Dermis blood vessel endothelial cell (primary cell): ENCODE data around the gene UHRF1. TPM values are rescaled to one million over a fixed set of nuclear protein-coding genes. Genes with fewer than 3 reads are reported as not detected.
"Not testable (repeated sequence)": the region's sequence is repeated elsewhere in the genome, so short reads cannot be mapped to it uniquely, and the experiment has no call there.

Experiments
- DNase-seq: peaks from one replicate; pipeline ENCODE4 v3.0.0; 2010
- total RNA-seq: library from RNA; depleted of rRNA; stranded (reverse); fragments of >200 nt; gene quantifications from 2 replicates; pipeline ENCODE4 v1.2.3, GENCODE V29; 2014

UHRF1 gene
- total RNA-seq, 1 donor from 2014 or later = 22.0 TPM

GRCh38 chr19:4900879-4901278 lies 8.4 kb upstream of the UHRF1 start:
- DNase-seq = not testable (repeated sequence)

- DNase-seq = no peak
These were observed 6.5 kb upstream of the UHRF1 start, which contains the start of gene ARRDC5 for GRCh38 chr19:4902796-4903195. Gene ARRDC5, minus strand, starts transcription at chr19:4902896. Its CDS starts 71 bp downstream, at chr19:4902825.

GRCh38 chr19:4904481-4904880 lies 4.8 kb upstream of the UHRF1 start:
- DNase-seq = no peak

- DNase-seq = no peak
These were observed 2.3 kb upstream of the UHRF1 start for GRCh38 chr19:4906963-4907362.

- no peak for DNase-seq
These were observed 941 bp upstream of the UHRF1 start for GRCh38 chr19:4908360-4908759.

GRCh38 chr19:4908781-4909155 lies 533 bp upstream of the UHRF1 start:
- no peak for DNase-seq

- peak; percentile 93 for DNase-seq
These were observed 744 bp downstream of the UHRF1 start for GRCh38 chr19:4909897-4910593.

GRCh38 chr19:4910594-4911281 lies 1.4 kb downstream of the UHRF1 start:
- DNase-seq = peak; percentile 55

GRCh38 chr19:4911314-4911713 lies 2.0 kb downstream of the UHRF1 start:
- no peak for DNase-seq

- DNase-seq = peak; percentile 90
These were observed 2.7 kb downstream of the UHRF1 start for GRCh38 chr19:4911786-4912672.

GRCh38 chr19:4913996-4914735 lies 4.9 kb downstream of the UHRF1 start:
- no peak for DNase-seq

GRCh38 chr19:4914736-4915501 lies 5.6 kb downstream of the UHRF1 start:
- peak; percentile 67 for DNase-seq

GRCh38 chr19:4916292-4917082 lies 7.2 kb downstream of the UHRF1 start:
- peak; percentile 39 for DNase-seq

GRCh38 chr19:4922530-4923275 lies 13.4 kb downstream of the UHRF1 start:
- peak; percentile 20 for DNase-seq

GRCh38 chr19:4923276-4923747 lies 14.0 kb downstream of the UHRF1 start:
- no peak for DNase-seq

- no peak for DNase-seq
These were observed 19.9 kb downstream of the UHRF1 start for GRCh38 chr19:4929186-4929585.

GRCh38 chr19:4930664-4931063 lies 21.4 kb downstream of the UHRF1 start:
- no peak for DNase-seq

GRCh38 chr19:4932711-4933110 lies 23.4 kb downstream of the UHRF1 start:
- DNase-seq = no peak

GRCh38 chr19:4933528-4933927 lies 24.2 kb downstream of the UHRF1 start:
- no peak for DNase-seq

- no peak for DNase-seq
These were observed 26.1 kb downstream of the UHRF1 start for GRCh38 chr19:4935444-4935843.
